HFF-Myc (cell line): ENCODE results near the gene CHST11.

Experiments used
- DNase-seq: peaks from one replicate; pipeline ENCODE4 v3.0.0-alpha.2; 2011; ENCODE audit warnings: low read depth; ENCODE audit errors: extremely low read depth
- H3K4me3 ChIP-seq: replicated peaks from 2 replicates; pipeline ENCODE4 v1.5.1; 2011; ENCODE audit warnings: low read depth, mild to moderate bottlenecking, control low read depth, low read length
- TF ChIP-seq, protein P1 (sequence below): IDR thresholded peaks from 2 replicates; pipeline ENCODE4 v1.5.1; 2012; ENCODE audit warnings: mild to moderate bottlenecking, low read depth, low read length, control low read depth; ENCODE audit errors: missing control alignments

Gene CHST11

DNA sequence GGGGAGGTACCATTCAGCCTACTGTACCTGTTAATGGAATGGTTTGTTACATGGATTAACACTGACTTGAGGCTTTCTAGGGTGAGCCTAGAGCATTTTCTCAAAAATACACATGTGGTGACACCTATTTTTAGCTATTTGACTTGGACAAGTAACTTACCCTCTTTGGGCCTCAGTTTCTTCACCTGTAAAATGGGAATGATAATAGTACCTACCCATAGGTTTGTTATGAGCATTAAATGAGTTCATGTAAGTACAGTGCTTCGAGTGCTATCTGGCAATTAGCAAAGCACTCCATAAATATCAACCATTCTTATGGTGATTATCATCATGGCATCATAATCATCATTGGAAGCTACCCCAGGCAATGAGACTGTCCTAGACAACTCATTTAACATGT is 216.5 kb downstream of the CHST11 start:
- TF ChIP-seq, protein P1, sequence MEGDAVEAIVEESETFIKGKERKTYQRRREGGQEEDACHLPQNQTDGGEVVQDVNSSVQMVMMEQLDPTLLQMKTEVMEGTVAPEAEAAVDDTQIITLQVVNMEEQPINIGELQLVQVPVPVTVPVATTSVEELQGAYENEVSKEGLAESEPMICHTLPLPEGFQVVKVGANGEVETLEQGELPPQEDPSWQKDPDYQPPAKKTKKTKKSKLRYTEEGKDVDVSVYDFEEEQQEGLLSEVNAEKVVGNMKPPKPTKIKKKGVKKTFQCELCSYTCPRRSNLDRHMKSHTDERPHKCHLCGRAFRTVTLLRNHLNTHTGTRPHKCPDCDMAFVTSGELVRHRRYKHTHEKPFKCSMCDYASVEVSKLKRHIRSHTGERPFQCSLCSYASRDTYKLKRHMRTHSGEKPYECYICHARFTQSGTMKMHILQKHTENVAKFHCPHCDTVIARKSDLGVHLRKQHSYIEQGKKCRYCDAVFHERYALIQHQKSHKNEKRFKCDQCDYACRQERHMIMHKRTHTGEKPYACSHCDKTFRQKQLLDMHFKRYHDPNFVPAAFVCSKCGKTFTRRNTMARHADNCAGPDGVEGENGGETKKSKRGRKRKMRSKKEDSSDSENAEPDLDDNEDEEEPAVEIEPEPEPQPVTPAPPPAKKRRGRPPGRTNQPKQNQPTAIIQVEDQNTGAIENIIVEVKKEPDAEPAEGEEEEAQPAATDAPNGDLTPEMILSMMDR, result no peak
- no peak for DNase-seq
- H3K4me3 ChIP-seq, result no peak overlapping the region

DNA sequence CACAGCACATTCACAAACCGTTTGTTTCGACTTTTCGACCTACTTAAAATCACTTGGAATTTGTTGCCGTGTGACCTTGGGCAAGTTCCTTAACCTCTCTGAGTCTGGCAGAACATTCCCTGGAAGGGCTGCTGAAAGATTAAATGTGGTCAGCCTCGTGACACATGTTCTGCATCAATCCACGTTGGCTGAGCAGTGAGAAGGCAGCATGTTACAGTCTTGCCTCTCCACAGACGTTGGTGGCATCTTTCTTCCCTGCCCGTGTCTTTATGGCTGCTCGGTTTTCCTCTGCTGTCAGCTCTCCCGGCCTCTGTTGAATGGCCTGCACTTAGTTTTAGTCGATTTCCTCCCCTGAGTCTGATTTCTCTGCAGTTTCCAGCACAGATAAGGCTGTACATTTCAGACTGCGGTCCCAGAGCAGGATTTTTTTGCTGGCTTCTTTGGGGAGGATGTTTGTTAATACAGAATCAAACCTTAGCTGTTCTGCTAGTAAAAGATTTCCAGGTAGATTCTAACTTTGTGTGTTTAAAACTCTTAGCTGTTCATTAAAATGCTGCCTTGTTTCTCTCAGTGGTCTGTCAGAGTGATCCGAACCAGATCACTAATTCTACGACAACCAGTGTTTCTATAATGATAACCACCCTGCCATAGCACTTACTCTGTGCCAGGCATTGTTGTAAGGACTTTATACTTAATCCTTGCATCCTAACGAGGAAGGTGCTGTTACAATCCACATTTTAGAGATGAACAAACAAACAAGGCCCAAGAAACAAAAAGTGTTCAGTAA is 217.1 kb downstream of the CHST11 start:
- H3K4me3 ChIP-seq, result no peak overlapping the region
- DNase-seq, result no peak
- TF ChIP-seq, protein P1, result no peak

DNA sequence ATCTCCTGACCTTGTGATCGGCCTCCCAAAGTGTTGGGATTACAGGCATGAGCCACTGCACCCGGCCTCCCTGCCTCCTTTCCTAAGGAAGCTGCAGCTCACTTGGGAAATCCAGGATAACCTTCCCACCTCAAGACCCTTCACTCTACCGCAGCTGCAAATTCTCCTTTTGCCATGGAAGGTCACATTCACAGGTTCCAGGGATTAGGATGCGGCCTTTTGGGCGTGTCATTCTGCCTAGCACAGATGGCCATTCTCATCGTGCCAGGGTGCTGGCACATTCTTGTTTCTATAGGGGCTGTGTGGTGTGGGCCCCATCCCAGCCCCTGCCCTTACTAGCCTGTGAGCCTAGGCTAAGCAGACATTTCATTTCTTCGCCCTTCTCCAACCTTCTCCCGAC is 219.9 kb downstream of the CHST11 start:
- DNase-seq, result no peak
- H3K4me3 ChIP-seq, result no peak overlapping the region

DNA sequence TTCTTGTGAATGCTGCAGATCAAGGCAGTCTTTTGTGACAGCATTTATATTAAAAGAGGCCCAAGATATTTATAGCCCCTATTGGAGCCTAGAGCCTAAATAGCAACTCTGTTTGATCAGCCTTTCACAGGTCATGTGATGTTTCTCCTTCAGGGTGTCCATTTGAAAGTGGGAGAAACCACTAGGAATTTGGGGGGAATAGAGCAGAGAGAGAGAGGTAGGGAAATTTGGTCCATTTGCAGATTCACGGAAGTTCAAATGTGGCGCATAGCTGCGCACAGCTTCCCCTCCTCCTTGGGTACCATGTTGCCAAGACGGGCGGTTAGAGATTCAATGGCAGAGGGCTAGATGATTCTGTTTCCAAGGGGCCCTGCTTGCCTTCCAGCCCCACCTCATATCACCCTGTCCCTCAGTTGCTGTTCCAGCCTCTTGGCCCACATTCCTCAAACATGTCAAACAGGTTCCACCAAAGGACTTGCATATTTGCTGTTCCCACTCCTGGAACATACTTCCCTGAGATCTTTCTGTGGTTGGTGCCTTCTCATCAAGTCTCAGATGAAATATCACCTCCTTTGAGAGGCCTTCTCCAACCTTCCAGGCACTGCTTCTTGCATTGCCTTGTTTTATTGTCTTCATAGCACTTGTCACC is 220.8 kb downstream of the CHST11 start:
- TF ChIP-seq, protein P1, result no peak
- no peak overlapping the region for H3K4me3 ChIP-seq
- no peak for DNase-seq

More for the DNA sequence above, 219.9 kb downstream of the CHST11 start:
- TF ChIP-seq, protein P1, result no peak

DNA sequence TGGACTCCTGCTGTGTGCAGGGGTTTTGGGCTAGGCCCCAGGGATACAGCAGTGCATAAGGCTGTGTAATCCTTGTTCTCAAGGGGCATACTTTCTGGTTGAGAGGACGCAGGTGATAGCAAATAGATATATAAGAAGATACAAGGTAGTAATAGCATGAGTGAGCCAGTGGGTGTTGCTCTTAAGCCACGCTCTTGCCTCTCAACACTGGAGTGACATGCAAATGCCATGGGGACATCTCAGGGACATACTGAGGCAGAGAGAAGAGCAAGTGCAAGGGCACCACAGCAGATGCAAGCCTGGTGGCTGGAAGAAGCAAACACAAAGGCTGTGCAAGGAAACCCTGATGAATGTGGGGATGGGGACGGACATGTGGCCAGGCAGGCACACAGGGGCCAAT is 223.3 kb downstream of the CHST11 start:
- no peak overlapping the region for H3K4me3 ChIP-seq
- TF ChIP-seq, protein P1, result peak; percentile 43
- no peak for DNase-seq

DNA sequence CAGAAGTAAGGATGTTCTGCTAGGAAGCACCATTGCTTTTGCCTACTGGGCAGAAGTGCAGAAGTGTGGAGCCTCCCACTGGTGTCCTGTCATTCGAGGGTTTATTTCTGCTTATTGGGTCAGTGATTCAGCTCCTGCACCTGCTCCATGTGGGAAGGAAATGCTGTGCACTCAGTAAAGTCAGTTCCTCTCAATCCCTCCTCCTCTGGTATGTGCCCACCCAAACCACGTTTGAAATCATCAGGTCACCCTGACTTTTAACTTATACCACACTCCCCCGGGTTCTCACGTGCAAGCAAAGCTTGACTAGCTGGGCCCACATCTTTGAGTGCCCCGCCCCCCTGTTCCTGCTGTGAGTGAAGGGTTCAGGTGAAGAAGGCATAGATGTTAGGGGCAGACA is 223.7 kb downstream of the CHST11 start:
- H3K4me3 ChIP-seq, result no peak overlapping the region
- DNase-seq, result no peak
- TF ChIP-seq, protein P1, result no peak
